Activated CD8-positive, alpha-beta memory T cell treated with anti-CD3 and anti-CD28 coated beads, Interleukin-2, amount 50 U/mL, for 24 hours (primary cell): Measurements from ENCODE around the gene DENND11.

Experiments
- DNase-seq: peaks from one replicate; pipeline ENCODE4 v3.0.0-alpha.2; 2020; ENCODE audit errors: extremely low read depth

DENND11 gene

DNA sequence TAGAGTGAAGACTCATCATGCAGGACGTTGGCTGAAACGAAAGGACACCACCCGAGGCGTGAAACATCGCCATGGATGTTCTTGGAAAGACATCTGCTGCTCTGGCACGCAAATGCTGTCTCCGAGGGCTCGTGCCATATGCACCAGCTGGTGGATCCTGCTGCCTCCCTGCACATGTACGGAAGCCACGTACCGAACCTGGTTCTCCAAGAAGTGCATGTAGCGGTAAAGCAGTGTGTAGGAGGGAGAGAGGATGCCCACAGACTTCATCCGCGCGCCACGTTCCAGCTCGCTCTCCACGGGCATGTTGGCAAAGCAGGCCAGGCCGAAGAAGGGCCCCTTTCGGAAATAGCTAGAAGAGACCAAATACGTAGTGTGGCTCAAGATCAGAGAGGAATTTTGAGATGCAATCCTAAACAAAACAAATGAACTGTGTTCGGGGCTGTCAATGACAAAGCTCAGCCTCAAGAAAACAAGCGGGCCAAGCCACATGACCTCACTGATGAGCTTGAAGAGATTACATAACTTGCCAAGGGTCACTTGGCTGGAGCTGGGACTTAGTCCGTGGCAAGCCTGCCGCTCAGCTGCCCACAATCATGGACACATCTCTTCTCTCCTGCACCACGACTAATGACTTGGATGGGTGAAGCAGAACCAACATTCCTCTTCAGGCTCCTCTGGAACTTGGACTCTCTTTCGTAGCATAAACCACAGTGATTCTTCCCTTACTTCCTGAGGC is 16.5 kb downstream of the DENND11 start:
- DNase-seq: no peak

DNA sequence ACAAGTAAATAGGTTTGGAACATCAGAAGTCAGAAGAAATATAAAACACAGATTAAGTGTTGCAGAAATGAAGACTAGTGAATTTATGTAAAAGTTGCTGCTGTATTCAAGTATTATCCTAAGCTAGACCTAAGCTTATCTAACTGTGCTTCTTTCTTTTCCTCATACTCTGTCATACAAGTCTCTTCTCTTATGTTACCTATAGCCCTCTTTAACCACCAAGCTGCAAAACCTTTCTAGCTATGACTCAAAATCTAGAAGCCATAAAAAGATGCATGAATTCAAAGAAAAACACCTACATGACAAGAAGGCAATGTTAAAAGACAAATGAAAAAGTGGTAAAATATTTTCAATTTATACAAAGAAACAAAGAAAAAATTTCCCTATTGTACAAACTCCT is 23.0 kb downstream of the DENND11 start:
- no peak for DNase-seq

DNA sequence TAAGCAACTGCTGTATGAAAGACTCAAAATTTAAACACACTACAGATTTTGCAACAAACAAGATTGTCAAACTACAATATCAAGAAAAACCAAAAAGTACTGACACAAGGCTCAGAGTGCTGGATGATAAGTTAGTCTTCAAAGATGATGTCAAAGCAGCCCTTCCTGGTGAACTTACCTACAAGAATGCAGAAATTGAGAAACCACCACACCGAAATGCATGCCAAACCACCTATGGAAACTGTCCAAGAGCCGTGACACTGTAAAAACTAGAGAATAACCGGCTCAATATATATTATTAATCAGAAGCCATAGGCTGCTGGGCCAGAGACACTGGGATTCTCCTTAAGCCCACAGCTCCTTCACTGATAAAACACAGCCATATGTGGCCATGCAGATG is 25.3 kb downstream of the DENND11 start:
- no peak for DNase-seq

DNA sequence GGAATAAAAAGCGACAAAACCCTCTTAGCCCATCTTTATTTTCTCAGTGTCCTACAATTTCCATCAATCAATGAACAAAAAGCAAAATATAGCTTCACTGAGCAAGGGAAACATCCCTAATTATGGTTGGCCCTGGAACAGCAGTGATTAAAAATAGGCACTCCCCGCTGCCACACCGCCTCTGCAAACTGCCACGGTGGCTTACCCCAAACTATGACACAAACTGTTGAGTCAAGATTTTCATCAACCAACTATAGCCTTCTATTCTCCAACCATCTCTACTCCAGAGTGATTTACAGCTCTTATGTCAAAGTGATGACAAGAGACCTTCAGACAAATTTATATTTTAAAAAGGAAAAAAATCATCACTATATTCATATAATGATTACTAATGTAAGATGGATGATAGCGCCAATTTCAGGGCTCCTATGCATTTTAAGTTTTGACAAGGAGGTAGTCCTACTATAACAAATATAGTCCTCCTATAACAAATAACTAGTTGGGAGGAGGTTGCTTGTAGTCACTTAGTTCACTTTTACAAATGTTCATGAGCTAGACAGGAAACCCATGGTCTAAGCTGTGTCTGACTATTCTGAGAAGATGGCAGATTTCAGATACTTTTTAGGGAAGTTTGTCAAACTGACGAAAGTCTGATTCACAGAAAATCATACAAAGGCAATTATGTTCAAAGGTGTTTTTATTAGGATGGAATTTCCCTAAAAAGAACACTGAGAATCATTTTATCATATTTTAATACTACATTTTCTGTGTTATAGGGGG is 26.3 kb downstream of the DENND11 start:
- no peak for DNase-seq

- no peak for DNase-seq
Measured at GRCh38 chr7:141674702-141675101, 27.3 kb downstream of the DENND11 start.

DNA sequence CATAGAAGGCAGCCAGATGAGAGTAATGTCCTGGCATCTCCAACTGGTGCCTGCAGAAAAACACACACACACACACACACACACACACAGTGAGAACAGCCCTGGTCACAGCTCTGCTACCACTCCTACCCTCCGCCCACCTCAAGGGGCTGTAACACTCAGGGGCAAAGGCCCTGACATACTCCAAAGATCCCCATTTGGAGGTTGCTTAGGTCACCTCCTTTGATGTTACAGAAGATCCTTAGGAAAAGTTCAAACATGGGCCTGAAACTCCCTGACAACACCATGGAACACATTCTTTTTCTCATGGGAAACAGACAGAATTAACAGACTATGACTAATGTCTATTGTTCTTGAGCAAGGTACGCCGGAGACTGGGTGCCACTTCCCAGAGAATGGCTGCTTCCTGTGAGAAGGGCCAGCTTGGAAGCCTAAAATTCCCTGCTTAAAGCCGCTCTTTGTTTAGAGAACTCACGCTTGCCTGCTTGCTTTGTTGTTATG is 27.7 kb downstream of the DENND11 start:
- DNase-seq: no peak

DNA sequence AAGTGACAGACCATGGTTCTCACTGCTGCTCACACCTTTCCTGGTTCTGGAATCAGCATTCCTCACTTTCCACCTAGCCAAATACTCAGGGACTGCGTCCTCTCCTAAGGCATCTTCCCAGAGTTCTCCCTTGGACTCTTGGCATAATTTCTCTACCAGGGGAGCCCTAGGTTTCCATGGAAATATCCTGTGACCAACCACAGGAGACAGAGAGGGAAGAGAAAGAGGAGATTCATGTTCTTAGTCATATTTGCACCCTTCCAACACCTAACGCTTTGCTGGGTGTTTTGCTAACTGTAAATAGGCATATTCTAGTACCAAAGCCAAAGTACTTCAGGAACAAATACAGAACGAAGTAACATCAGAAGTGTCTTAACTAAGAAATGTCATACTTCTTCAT is 28.6 kb downstream of the DENND11 start:
- no peak for DNase-seq

- no peak for DNase-seq
Measured at GRCh38 chr7:141671705-141672496, 30.1 kb downstream of the DENND11 start.

DNA sequence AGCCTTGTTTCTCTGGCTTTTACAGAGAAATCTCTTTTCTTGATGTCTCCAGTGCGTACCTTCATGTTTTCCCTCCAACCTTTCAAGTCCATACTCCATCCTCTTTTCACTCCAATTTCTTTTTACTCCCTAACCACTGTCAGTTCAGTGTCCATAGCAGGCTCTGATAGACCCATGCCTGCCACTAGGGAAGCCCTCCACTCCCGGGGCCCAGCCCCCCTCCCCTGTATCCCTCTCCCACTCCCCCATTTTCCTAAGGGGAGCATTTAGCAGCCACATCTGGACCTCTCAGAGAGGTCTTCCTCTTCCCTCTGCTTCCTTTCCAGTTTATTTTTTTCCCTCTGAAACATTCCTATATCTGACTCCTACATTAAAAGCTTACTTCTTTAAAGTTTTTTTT is 33.1 kb downstream of the DENND11 start:
- DNase-seq: no peak

- no peak for DNase-seq
Measured at GRCh38 chr7:141666071-141666470, 35.9 kb downstream of the DENND11 start.

GRCh38 chr7:141665208-141666035 is 36.5 kb downstream of the DENND11 start:
- no peak for DNase-seq

- no peak for DNase-seq
Measured at GRCh38 chr7:141664450-141664849, 37.5 kb downstream of the DENND11 start.

- DNase-seq: no peak
Measured at GRCh38 chr7:141663081-141663849, 38.7 kb downstream of the DENND11 start.

DNA sequence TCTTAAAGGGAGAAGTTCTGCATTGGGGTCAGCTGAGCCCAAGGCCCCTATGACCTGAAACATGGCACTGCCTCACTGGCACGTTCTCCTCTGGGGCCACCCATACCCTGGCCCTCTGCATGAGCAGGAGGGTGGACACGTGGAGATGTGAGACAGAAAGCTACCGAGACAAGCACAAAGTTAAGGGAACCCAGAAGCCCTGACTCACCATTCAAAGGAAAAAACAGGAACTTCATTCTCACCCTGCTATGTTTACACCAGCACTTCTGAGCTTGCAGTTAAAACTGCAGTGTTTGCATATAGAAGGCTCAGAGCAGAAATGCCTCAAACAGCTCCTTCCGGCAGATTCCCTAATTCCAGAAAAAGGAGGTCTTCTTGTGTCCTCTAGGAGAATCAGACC is 41.7 kb downstream of the DENND11 start:
- DNase-seq: no peak

GRCh38 chr7:141659501-141659900 is 42.5 kb downstream of the DENND11 start:
- no peak for DNase-seq

DNA sequence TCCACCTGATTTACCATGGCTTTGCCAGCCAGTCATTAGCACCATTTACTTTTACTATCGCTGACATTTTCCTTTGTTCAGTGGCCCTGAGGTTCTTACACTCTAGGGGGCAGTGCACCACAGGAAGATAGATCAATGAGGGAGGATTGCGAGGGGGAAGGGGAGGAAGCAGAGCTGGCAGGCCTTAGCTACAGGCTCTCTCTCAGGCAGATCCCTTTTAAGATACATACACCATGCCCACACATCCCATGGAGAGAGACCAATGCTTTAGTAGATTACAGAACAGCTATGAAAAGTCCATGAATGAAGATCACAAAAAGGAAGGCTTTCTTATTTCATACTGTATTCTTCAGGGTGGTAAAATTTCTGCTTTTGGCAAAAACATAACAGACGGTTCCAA is 47.4 kb downstream of the DENND11 start:
- DNase-seq: peak; percentile 5

DNA sequence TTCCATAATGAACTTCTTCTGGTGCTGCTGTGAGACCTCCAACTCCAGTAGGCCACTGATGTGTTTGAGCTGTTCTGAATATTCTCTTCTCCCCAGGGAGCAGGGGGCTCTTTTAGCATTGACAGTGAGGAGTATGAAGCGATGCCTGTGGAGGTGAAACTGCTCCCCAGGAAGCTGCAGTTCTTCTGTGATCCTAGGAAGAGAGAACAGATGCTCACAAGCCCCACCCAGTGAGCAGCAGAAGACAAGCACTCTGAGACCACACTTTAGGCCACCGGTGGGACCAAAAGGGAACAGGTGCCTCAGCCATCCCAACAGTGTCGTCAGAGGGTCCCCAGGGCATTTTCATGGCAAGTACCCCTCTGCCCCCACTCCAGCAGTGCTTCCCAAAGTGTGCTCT is 49.3 kb downstream of the DENND11 start:
- DNase-seq: no peak
